NB4 (cell line): ENCODE measurements around the gene DNAJC5G.

ENCODE experiments used
- MYC ChIP-seq: IDR thresholded peaks from 2 replicates; pipeline ENCODE4 v1.6.1; 2011; ENCODE audit warnings: low read depth, low read length
- TF ChIP-seq, protein P1 (sequence below): IDR thresholded peaks from one replicate; pipeline ENCODE4 v1.5.1; 2012; ENCODE audit warnings: low read depth, low read length

DNA sequence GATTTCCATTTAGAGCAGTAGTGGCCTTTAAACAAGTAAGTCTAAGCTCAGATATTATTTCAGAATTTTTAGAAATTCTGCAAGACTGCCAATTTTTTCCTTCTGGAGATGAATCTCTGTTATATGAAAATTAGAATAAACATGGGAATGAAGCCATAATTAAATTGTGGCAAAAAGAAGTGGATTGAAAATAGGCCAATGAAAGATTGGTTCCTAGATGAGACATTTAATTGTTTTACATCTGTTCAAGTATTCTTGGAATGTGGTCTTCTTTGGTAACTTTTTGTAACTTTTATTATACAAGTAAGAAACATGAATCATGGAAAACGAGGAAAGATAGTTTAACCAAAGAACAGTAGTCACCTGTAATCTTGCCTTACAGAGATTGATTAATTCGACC lies 47.7 kb upstream of the DNAJC5G start:
- TF ChIP-seq, protein P1, sequence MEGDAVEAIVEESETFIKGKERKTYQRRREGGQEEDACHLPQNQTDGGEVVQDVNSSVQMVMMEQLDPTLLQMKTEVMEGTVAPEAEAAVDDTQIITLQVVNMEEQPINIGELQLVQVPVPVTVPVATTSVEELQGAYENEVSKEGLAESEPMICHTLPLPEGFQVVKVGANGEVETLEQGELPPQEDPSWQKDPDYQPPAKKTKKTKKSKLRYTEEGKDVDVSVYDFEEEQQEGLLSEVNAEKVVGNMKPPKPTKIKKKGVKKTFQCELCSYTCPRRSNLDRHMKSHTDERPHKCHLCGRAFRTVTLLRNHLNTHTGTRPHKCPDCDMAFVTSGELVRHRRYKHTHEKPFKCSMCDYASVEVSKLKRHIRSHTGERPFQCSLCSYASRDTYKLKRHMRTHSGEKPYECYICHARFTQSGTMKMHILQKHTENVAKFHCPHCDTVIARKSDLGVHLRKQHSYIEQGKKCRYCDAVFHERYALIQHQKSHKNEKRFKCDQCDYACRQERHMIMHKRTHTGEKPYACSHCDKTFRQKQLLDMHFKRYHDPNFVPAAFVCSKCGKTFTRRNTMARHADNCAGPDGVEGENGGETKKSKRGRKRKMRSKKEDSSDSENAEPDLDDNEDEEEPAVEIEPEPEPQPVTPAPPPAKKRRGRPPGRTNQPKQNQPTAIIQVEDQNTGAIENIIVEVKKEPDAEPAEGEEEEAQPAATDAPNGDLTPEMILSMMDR: no peak
- TF ChIP-seq MYC: no peak
